Inflammatory macrophage treated with lipopolysaccharide for 4 hours (primary cell): ENCODE measurements around the gene ROR1.

Source experiments
- DNase-seq: peaks from one replicate; pipeline ENCODE4 v3.0.0-alpha.2; 2020

The ROR1 gene

GRCh38 chr1:63859480-63860275, 85.9 kb downstream of the ROR1 start:
- DNase-seq = no peak

- DNase-seq = no peak
Measured at GRCh38 chr1:63861052-63861691, 87.4 kb downstream of the ROR1 start.

DNA sequence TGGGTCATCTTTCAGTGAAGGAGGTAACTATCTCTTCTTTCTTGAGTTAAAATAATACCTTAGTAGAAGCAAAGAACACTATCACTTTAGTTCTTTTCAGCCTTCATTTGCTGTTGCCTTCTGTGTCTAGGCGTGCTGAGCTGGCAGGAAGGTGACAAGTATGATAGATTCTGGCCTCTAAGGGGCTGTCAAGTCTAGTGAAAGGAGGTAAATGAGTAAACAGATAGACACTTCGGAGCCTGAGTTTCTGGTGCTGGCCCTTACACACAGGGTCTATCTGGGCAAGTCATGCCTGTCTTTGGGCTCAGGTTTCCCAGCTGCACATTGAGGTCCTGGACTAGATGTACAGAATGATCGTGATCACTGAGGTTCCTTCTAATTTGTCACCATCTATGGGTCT, 89.3 kb downstream of the ROR1 start:
- DNase-seq = no peak

DNA sequence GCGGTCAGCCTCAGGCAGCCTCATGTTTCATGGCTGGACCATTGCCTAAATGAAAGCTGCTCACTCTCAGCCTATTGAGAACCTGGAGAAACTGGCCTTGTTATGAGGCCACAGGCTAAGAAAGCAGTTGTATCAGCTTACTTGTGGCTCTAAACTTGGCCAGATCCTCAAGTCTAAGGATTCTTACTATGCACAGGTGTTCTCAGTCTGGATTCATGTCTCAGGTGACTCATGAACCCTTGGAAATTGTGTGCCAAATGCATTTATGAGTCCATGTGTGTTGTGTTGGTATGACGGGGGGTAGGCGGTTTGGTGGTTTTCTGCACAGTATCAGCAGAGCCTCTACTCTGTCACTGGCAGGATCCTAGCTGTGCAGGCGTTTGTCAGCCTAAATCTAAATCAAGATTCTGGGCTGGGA, 90.4 kb downstream of the ROR1 start:
- DNase-seq = no peak

- DNase-seq = no peak
Measured at GRCh38 chr1:63865561-63865960, 91.7 kb downstream of the ROR1 start.

DNA sequence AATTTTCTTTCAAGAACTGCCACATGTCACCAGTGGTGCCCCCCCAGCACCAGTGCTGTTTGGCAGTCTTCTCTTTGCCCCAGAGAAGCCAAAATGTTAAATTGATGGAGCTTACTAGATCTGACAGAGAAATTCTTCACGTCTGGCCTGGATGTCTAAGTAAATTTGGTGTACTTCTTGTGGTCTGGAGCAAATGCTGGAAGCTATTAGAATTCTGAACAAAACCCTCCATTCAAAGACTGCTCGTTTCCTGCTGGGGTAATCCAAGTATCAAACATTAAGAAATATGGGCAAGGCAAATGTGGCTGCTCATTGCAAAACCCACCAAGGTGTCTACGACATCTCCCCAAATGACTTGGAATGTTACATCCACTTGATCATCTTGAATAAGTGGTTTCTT, 92.3 kb downstream of the ROR1 start:
- no peak for DNase-seq

- DNase-seq = no peak
Measured at GRCh38 chr1:63867429-63868176, 93.8 kb downstream of the ROR1 start.

- no peak for DNase-seq
Measured at GRCh38 chr1:63868268-63868781, 94.5 kb downstream of the ROR1 start.

DNA sequence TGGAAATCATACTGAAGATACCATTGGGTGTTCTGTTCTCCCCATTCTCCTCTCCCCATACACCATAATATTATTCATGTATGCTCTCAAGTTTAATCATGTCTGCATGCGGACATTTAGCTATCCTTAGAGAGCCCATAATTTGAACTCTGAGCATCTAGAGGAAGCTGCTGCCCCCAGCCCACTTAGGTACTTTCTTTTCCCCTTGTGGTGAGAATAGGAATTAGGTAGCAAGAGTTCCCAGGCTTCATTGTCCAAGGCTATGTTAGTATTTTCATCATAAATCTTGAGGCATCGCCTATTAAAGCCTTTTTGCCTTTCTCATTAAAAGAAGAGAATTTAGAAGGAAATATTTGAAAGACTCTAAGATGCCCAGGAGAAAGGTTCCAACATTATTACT, 96.3 kb downstream of the ROR1 start:
- DNase-seq = no peak

DNA sequence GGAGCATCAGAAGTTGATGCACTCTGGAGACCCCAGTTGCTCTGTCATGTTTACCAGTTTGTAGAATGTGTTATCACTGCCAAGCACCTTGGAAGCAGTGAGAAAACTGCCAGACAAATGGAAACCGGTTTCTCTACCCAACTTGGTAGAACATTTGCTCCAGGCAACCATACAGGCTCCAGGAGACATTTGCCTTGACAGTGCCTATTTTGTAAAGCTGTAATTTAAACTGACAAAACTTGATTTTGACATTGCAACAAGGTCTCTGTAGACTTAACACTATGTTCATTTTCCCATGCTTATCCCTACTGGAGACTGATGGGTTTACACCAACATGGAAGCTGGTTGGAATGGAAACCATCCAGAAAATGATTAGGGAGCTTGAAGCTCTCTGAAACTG, 97.6 kb downstream of the ROR1 start:
- DNase-seq = no peak

GRCh38 chr1:63873751-63874150, 99.9 kb downstream of the ROR1 start:
- no peak for DNase-seq

GRCh38 chr1:63874278-63874880, 100.6 kb downstream of the ROR1 start:
- DNase-seq = no peak

- DNase-seq = no peak
Measured at GRCh38 chr1:63875636-63876035, 101.8 kb downstream of the ROR1 start.

DNA sequence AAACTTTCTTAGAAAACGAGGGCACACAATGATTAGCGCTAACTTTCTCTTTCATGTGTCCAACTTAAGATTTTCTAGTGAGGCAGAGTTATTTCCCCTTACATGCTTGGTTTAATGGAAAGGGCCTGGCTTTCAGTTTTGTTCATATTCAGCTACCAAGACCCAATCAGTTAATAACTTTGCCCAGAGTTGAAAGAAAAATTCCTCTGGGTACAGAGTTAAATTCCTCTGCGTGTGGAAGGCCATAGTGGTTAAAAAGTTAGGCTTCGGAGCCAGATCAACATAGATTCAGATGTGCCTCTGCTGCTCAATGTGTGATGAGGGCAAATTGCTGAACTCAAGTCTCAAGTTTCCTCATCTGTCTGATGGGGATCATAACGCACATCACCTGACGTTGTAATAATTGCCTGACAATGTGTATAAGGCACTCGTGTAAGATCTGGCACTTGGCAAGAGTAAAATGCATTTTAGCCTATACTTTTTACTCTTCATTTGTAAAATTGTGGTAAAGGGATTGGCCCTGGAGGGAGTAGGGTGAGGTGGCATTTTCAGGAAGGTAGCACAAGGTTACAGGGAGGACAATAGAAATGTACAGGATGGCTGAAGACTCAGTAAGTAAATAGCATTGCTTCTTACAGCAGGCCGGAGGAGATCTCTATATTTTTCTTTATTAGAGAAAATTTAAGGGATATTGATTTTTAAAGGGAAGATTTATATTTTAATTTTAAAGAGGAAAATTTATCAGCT, 103.4 kb downstream of the ROR1 start:
- DNase-seq = no peak

GRCh38 chr1:63877816-63878215, 104.0 kb downstream of the ROR1 start:
- DNase-seq = no peak

DNA sequence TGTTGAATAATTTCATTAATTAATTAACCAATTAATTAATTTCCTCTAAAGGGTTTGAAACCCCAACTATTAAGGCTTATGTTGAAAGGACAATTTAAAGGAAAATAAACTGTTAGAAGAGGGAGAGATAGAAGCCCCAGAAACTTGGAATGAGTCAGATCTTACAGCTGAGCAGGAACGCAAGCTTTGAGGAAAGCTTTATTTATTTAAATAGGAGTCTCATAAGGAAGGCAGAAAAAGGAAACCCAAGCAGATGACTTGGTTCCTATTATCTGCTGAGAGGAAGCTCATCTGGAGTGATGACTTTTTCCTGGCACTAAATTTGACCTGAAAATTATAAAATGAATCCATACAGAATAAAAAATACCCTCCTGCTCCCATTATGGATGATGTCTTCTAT, 105.1 kb downstream of the ROR1 start:
- peak; percentile 4 for DNase-seq

DNA sequence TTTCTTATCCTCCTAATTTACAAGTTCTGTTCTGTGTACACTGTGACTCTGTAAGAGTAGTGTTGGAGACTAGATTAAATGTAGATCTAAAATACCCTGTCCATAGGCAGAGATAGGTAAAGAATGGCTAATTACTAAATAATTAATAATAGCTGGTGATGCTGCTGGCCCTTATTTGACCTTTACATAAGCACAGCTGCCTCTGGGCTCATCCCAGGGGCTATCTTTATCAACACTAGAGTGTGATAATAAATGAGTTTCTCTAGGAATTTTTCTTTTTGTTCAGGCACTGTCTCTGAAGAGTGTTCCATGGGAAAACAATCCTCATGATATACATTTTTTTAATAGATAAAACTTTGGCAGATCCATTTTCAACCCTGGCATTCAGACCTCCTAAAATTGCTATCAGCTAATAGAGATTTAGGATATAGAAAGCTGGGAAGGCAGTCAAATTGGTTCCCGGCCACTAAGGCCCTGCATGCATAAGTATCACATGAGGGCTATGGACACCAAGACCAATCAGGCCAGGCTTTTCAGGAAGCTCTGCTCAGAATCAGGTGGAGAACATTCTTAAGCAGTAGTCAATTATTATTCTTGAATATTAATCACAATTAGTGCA, 107.2 kb downstream of the ROR1 start:
- DNase-seq = no peak

GRCh38 chr1:63882048-63882704, 108.4 kb downstream of the ROR1 start:
- DNase-seq = no peak

DNA sequence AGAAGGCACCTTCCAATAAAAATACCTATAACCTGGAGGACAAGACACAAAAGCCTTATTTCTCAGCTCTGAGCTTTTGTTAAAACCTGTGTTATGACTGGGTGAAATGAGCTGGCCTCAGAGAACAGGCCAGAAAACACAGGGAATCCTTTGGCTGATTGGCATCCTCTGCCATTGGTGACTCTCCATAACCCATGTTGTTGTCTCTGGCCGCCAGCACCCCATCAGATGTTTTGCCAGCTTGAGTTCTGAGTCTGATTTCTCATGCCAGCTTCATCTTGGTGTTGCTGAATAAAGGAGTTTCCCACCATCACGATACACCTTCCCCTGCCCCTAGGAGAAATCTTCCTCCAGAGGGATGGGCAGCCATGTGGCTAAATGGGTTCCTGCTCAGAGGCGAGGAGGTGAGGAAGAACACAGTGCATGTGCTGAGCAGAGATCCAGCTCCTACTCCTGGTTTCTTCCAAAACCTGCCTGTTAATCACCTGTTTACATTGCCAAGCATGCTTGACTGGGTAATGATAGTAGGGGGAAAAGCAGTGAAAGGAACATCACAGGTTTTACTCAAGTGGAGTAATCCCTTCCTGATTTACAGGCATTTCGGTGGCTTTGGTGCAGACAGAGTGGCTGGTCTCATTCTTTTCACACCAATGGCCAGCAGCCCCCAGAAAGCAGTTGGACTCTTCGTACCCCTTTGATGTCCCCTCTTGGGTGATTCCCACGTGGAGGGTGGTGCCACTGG, 109.8 kb downstream of the ROR1 start:
- DNase-seq = no peak

GRCh38 chr1:63884486-63884885, 110.7 kb downstream of the ROR1 start:
- no peak for DNase-seq

GRCh38 chr1:63885899-63886298, 112.1 kb downstream of the ROR1 start:
- no peak for DNase-seq
